ENCODE results near the gene C4orf51.

DNA sequence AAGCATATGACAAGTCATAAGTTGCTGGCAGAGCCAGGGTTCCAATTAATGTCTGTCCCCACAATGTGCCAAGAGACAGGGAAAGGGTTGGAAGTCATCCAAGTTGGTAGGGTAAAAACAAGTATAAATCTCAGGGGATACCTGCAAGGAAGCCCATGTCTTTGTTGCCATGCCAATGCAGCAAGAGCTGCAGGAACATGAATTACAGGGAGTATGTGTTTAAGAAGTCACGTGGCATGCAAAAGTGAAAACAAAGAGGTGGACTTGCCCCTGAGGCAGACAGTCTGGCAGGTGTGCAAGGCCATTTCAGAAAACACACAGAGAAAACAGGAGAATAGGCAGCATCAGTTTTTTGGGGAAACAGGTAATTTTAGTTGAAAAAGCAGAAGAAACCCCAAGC is 29.4 kb downstream of the C4orf51 start:
- TF ChIP-seq YY1 (IDR thresholded peaks at IDR 0.05; ENCODE audit: low read depth) (no peak), POLR2AphosphoS5 (IDR thresholded peaks at IDR 0.05; ENCODE audit: low read depth, low read length) (no peak), RAD21 (IDR thresholded peaks at IDR 0.05; ENCODE audit: low read length) (no peak)
